ENCODE results near the gene FOSL2.

The FOSL2 gene

GRCh38 chr2:28358668-28359201 is 33.9 kb upstream of the FOSL2 start:
- Histone ChIP-seq H2AFZ (ENCODE audit: low read length) (no peak overlapping the region), H3K9me2 (replicated peaks; ENCODE audit: low read depth, low read length) (no peaks in the 10 kb centered on the region), H3K4me1 (ENCODE audit: insufficient read depth, low read length, poor library complexity, severe bottlenecking) (peaks cover 72% of the 10 kb centered on the region), H3K36me3 (ENCODE audit: insufficient read depth, low read length) (no peaks in the 10 kb centered on the region), H3K4me2 (ENCODE audit: low read depth, low read length, poor library complexity, severe bottlenecking) (peak overlapping the region; percentile 74), H3K79me2 (ENCODE audit: insufficient read depth, low read length) (peaks cover 17% of the 10 kb centered on the region; the same call in 1 of the 2 replicates), H3K9me3 (ENCODE audit: insufficient read depth, low read depth, low read length) (no peaks in the 10 kb centered on the region), H4K20me1 (ENCODE audit: insufficient read depth, low read length, poor library complexity, severe bottlenecking) (no peaks in the 10 kb centered on the region), H3K27me3 (ENCODE audit: insufficient read depth, low read length, poor library complexity, severe bottlenecking) (no peaks in the 10 kb centered on the region), H3F3A (ENCODE audit: low read depth) (no peaks in the 10 kb centered on the region), H3K9ac (ENCODE audit: low read depth, low read length, poor library complexity, severe bottlenecking) (peak overlapping the region; percentile 64), H3K4me3 (ENCODE audit: low read length, poor library complexity, severe bottlenecking) (peak overlapping the region; percentile 55)
- no peak for TF ChIP-seq EZH2phosphoT487 (IDR thresholded peaks at IDR 0.05; ENCODE audit: borderline replicate concordance)
- TF ChIP-seq CTCF (conservative IDR thresholded peaks at IDR 0.05; ENCODE audit: low read length), result no peak

GRCh38 chr2:28359222-28360057 is 33.2 kb upstream of the FOSL2 start:
- Histone ChIP-seq H3K9ac (ENCODE audit: low read depth, low read length, poor library complexity, severe bottlenecking) (peak overlapping the region; percentile 65), H3K9me2 (replicated peaks; ENCODE audit: low read depth, low read length) (no peaks in the 10 kb centered on the region), H3K27me3 (ENCODE audit: insufficient read depth, low read length, poor library complexity, severe bottlenecking) (no peaks in the 10 kb centered on the region), H3K36me3 (ENCODE audit: insufficient read depth, low read length) (no peaks in the 10 kb centered on the region), H3K79me2 (ENCODE audit: insufficient read depth, low read length) (peaks cover 17% of the 10 kb centered on the region; the same call in 1 of the 2 replicates), H4K20me1 (ENCODE audit: insufficient read depth, low read length, poor library complexity, severe bottlenecking) (no peaks in the 10 kb centered on the region), H3K4me3 (ENCODE audit: low read length, poor library complexity, severe bottlenecking) (peak overlapping the region; percentile 55), H2AFZ (ENCODE audit: low read length) (no peak overlapping the region), H3K4me1 (ENCODE audit: insufficient read depth, low read length, poor library complexity, severe bottlenecking) (peaks cover 79% of the 10 kb centered on the region), H3K9me3 (ENCODE audit: insufficient read depth, low read depth, low read length) (no peaks in the 10 kb centered on the region), H3K4me2 (ENCODE audit: low read depth, low read length, poor library complexity, severe bottlenecking) (peak overlapping the region; percentile 74), H3F3A (ENCODE audit: low read depth) (no peaks in the 10 kb centered on the region)
- no peak for TF ChIP-seq CTCF (conservative IDR thresholded peaks at IDR 0.05; ENCODE audit: low read length)
- TF ChIP-seq EZH2phosphoT487 (IDR thresholded peaks at IDR 0.05; ENCODE audit: borderline replicate concordance), result no peak

- Histone ChIP-seq H3K79me2 (ENCODE audit: insufficient read depth, low read length) (peaks cover 17% of the 10 kb centered on the region; the same call in 1 of the 2 replicates), H3K27me3 (ENCODE audit: insufficient read depth, low read length, poor library complexity, severe bottlenecking) (no peaks in the 10 kb centered on the region), H3F3A (ENCODE audit: low read depth) (0 out of 2 replicates have a peak, but pooled peaks cover under 1% of the 10 kb centered on the region), H3K4me2 (ENCODE audit: low read depth, low read length, poor library complexity, severe bottlenecking) (peak overlapping the region; percentile 74), H3K4me1 (ENCODE audit: insufficient read depth, low read length, poor library complexity, severe bottlenecking) (peaks cover 85% of the 10 kb centered on the region), H3K9me2 (replicated peaks; ENCODE audit: low read depth, low read length) (no peaks in the 10 kb centered on the region), H3K9me3 (ENCODE audit: insufficient read depth, low read depth, low read length) (no peaks in the 10 kb centered on the region), H4K20me1 (ENCODE audit: insufficient read depth, low read length, poor library complexity, severe bottlenecking) (no peaks in the 10 kb centered on the region), H2AFZ (ENCODE audit: low read length) (no peak overlapping the region), H3K4me3 (ENCODE audit: low read length, poor library complexity, severe bottlenecking) (peak overlapping the region; percentile 55), H3K9ac (ENCODE audit: low read depth, low read length, poor library complexity, severe bottlenecking) (peak overlapping the region; percentile 65), H3K36me3 (ENCODE audit: insufficient read depth, low read length) (no peaks in the 10 kb centered on the region)
- no peak for TF ChIP-seq CTCF (conservative IDR thresholded peaks at IDR 0.05; ENCODE audit: low read length)
- TF ChIP-seq EZH2phosphoT487 (IDR thresholded peaks at IDR 0.05; ENCODE audit: borderline replicate concordance), result no peak
Measured at GRCh38 chr2:28360058-28360717, 32.5 kb upstream of the FOSL2 start.

Data from Loucy (cell line).